CD14-positive monocyte (primary cell): Measurements from ENCODE around the gene ABCC9. TPM values are rescaled to one million over a fixed set of nuclear protein-coding genes. Genes with fewer than 3 reads are reported as not detected.

Source experiments
- DNase-seq, 3 donors: peaks; one replicate each; pipeline ENCODE4 v3.0.0-alpha.2; 2011 to 2022
- H2AFZ ChIP-seq: 2 replicates; pipeline ENCODE4 v1.6.0; 2012; ENCODE audit warnings: mild to moderate bottlenecking, low read depth, low read length, inconsistent platforms; ENCODE audit not compliant: insufficient read depth, poor library complexity, severe bottlenecking
- H3K27ac ChIP-seq, 2 donors: 1 replicate in 1 of 2; 2 replicates in 1 of 2; pipeline ENCODE4 v1.5.1; 2012 to 2013; ENCODE audit warnings: low read length in 2 of 2, control low read depth in 1 of 2, inconsistent platforms in 1 of 2, low read depth in 1 of 2, mild to moderate bottlenecking in 1 of 2
- H3K27me3 ChIP-seq, 2 donors: one replicate each; pipeline versions ENCODE4 v1.6.0 to v1.6.1; 2011 to 2013; ENCODE audit warnings: low read length in 2 of 2; ENCODE audit not compliant: control insufficient read depth in 2 of 2, insufficient read depth in 2 of 2
- H3K36me3 ChIP-seq, 2 donors: replicated peaks in 1 of 2; 1 replicate in 1 of 2; 2 replicates in 1 of 2; pipeline versions ENCODE4 v1.5.1 to v1.6.1; 2012 to 2013; ENCODE audit warnings: low read length in 2 of 2, control low read depth in 1 of 2, inconsistent platforms in 1 of 2, mild to moderate bottlenecking in 1 of 2; ENCODE audit not compliant: insufficient read depth in 2 of 2, control insufficient read depth in 1 of 2
- H3K4me1 ChIP-seq, 2 donors: 1 replicate in 1 of 2; 2 replicates in 1 of 2; pipeline versions ENCODE4 v1.5.1 to v1.6.1; 2012 to 2013; ENCODE audit warnings: low read length in 2 of 2, control low read depth in 1 of 2, inconsistent platforms in 1 of 2, mild to moderate bottlenecking in 1 of 2, moderate library complexity in 1 of 2; ENCODE audit not compliant: insufficient read depth in 2 of 2, control insufficient read depth in 1 of 2
- H3K4me2 ChIP-seq: replicated peaks from 2 replicates; pipeline ENCODE3; 2012; ENCODE audit warnings: low read length, moderate library complexity, mild to moderate bottlenecking; ENCODE audit not compliant: poor library complexity, severe bottlenecking; ENCODE audit errors: extremely low read depth
- H3K4me3 ChIP-seq, 3 experiments: fragments of 200-600 bp in 1 of 3; sonication (generic) in 1 of 3; replicated peaks in 1 of 3; 1 replicate in 2 of 3; 2 replicates in 1 of 3; pipeline ENCODE4 v1.5.1; 2011 to 2013; ENCODE audit warnings: low read length in 3 of 3, mild to moderate bottlenecking in 3 of 3, control low read depth in 2 of 3, low read depth in 2 of 3, inconsistent platforms in 1 of 3, moderate library complexity in 1 of 3
- H3K79me2 ChIP-seq: 2 replicates; pipeline ENCODE4 v1.6.0; 2012; ENCODE audit warnings: mild to moderate bottlenecking, control low read depth, inconsistent platforms, low read length, moderate library complexity; ENCODE audit not compliant: insufficient read depth
- H3K9ac ChIP-seq: 2 replicates; pipeline ENCODE4 v1.6.0; 2017; ENCODE audit warnings: low read length, mild to moderate bottlenecking; ENCODE audit not compliant: insufficient read depth, poor library complexity, severe bottlenecking
- H3K9me3 ChIP-seq, 2 donors: replicated peaks in 1 of 2; 1 replicate in 1 of 2; 2 replicates in 1 of 2; pipeline versions ENCODE4 v1.5.1 to v1.6.1; 2012 to 2013; ENCODE audit warnings: low read length in 2 of 2, control low read depth in 1 of 2; ENCODE audit not compliant: control insufficient read depth in 1 of 2, insufficient read depth in 1 of 2
- H4K20me1 ChIP-seq: 2 replicates; pipeline ENCODE4 v1.6.0; 2012; ENCODE audit warnings: mild to moderate bottlenecking, low read length, control low read depth, moderate library complexity; ENCODE audit not compliant: insufficient read depth
- H3K27ac Mint-ChIP-seq, 7 donors: one replicate each; pipeline ENCODE4 v1.8.0; 2020; ENCODE audit warnings: mild to moderate bottlenecking in 7 of 7, mixed read lengths in 7 of 7, moderate library complexity in 6 of 7, inconsistent platforms in 2 of 7
- H3K27me3 Mint-ChIP-seq, 3 donors: one replicate each; pipeline ENCODE4 v1.8.0; 2021 to 2022; ENCODE audit warnings: low read depth in 3 of 3, mild to moderate bottlenecking in 3 of 3, mixed read lengths in 3 of 3, moderate library complexity in 3 of 3, inconsistent platforms in 1 of 3
- H3K36me3 Mint-ChIP-seq, 2 donors: one replicate each; pipeline ENCODE4 v1.8.0; 2020; ENCODE audit warnings: mixed read lengths in 2 of 2, inconsistent platforms in 1 of 2, mild to moderate bottlenecking in 1 of 2
- H3K4me1 Mint-ChIP-seq: one replicate; pipeline ENCODE4 v1.8.0; 2020; ENCODE audit warnings: mild to moderate bottlenecking, mixed read lengths
- H3K4me3 Mint-ChIP-seq, 2 donors: one replicate each; pipeline ENCODE4 v1.8.0; 2020; ENCODE audit warnings: mild to moderate bottlenecking in 2 of 2, mixed read lengths in 2 of 2, moderate library complexity in 1 of 2
- H3K9me3 Mint-ChIP-seq, 7 donors: one replicate each; pipeline ENCODE4 v1.8.0; 2020 to 2022; ENCODE audit warnings: mixed read lengths in 7 of 7, mild to moderate bottlenecking in 6 of 7, moderate library complexity in 6 of 7, inconsistent platforms in 2 of 7
- CTCF ChIP-seq: fragments of 200-600 bp; IDR thresholded peaks from one replicate; pipeline ENCODE4 v1.8.0; 2022; ENCODE audit warnings: antibody characterized with exemption, mild to moderate bottlenecking
- WGBS: methylation state at CpG from one replicate; pipeline ENCODE4 v1.1.5; 2013; ENCODE audit warnings: missing lambda C conversion rate; ENCODE audit not compliant: insufficient coverage; 5-methylcytosine and 5-hydroxymethylcytosine counted together
- intact Hi-C, 2 donors: fragments of 100-400 bp; cut with micrococcal nuclease; formaldehyde crosslinking; loops; one replicate each; pipeline versions ENCODE4 v1.15.0 to v1.15.1; 2023
- polyA plus RNA-seq, 3 donors: library from polyadenylated mRNA; depleted of rRNA in 1 of 3; unstranded in 2 of 3; stranded (reverse) in 1 of 3; fragments of 300-500 nt in 2 of 3; fragments of >200 nt in 1 of 3; fragmentation: Illumina TruSeq in 2 of 3; gene quantifications; 1 replicate in 2 of 3; 2 replicates in 1 of 3; pipeline ENCODE4 v1.2.3, GENCODE V29; 2012 to 2021

ABCC9 gene
- polyA plus RNA-seq, 3 donors: not detected

DNA sequence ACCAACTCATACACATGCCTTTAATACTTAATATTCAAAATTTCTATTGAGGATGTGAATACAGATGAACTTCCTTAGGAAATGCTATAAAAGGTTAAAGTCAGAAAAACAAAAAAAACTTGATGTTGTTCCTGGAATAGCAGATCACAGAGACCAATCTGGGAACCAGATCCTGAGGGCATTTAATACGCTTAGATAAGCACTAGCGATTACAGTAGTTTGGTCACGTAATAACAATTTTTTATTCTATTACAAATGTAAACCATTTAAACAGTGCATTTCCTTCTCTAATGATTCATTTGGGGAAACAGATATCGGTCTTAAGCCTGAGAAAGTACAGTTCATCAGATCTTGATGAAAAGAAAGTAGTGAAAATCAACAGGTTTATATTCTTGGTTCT, 30.8 kb upstream of the ABCC9 start:
- Mint-ChIP-seq H3K9me3 (peaks cover 0 to 6% (median 0%) of the 10 kb centered on the region in 7 donors), H3K27ac (no peak overlapping the region), H3K4me3 (no peak overlapping the region), H3K4me1 (no peaks in the 10 kb centered on the region), H3K27me3 (peaks cover 0 to 2% (median 0%) of the 10 kb centered on the region in 3 donors), H3K36me3 (no peaks in the 10 kb centered on the region)
- WGBS: 100% methylated on average over 1 of the region's 4 CpGs
- Histone ChIP-seq H4K20me1 (no peaks in the 10 kb centered on the region), H3K79me2 (no peaks in the 10 kb centered on the region), H3K4me3 (no peak overlapping the region), H3K9me3 (no peaks in the 10 kb centered on the region), H3K4me1 (no peaks in the 10 kb centered on the region), H3K4me2 (no peak overlapping the region), H3K27ac (no peak overlapping the region), H3K36me3 (no peaks in the 10 kb centered on the region), H3K9ac (no peak overlapping the region), H2AFZ (no peak overlapping the region), H3K27me3 (peaks cover 0 to 2% of the 10 kb centered on the region in 2 donors)
- intact Hi-C loops: no loop called here
- TF ChIP-seq CTCF: no peak
- no peak for DNase-seq

DNA sequence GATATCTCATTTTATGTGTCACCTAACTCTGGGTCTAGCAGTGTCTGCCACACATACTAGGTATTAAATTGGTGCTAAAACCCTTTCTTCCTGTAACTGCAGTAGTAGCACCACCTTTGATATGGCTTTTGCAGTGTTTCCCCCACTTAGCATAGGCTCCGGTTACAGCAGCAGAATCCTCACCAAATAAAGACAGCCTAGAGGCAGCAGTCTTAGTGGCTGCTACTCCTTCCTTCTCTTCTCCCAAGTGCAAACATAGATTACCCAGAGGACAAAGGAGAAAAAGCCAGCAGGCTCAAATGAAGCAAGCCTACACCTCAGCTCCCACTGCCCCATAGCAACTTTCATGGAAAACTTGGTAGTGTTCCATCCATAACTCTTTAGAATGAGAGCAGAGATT, 30.1 kb upstream of the ABCC9 start:
- H3K9ac ChIP-seq: no peak overlapping the region
- no peak for TF ChIP-seq CTCF
- no peak overlapping the region for H3K4me2 ChIP-seq
- no peaks in the 10 kb centered on the region for H3K9me3 ChIP-seq
- no peaks in the 10 kb centered on the region for H3K36me3 Mint-ChIP-seq
- H3K4me3 Mint-ChIP-seq: no peak overlapping the region
- no peak overlapping the region for H2AFZ ChIP-seq
- H3K27ac Mint-ChIP-seq: no peak overlapping the region
- H3K4me1 ChIP-seq: no peaks in the 10 kb centered on the region
- peaks cover 0 to 2% of the 10 kb centered on the region in 2 donors for H3K27me3 ChIP-seq
- H3K27me3 Mint-ChIP-seq: peaks cover 0 to 2% (median 0%) of the 10 kb centered on the region in 3 donors
- 40% methylated on average over 1 of the region's 1 CpG for WGBS
- DNase-seq: no peak
- no peaks in the 10 kb centered on the region for H3K36me3 ChIP-seq
- H3K4me1 Mint-ChIP-seq: no peaks in the 10 kb centered on the region
- no peaks in the 10 kb centered on the region for H3K79me2 ChIP-seq
- no peak overlapping the region for H3K27ac ChIP-seq
- intact Hi-C loops: no loop called here
- H3K4me3 ChIP-seq: no peak overlapping the region
- no peaks in the 10 kb centered on the region for H4K20me1 ChIP-seq
- peaks cover 0 to 4% (median 0%) of the 10 kb centered on the region in 7 donors for H3K9me3 Mint-ChIP-seq
